Keratinocyte (primary cell): ENCODE results near the gene BTRC.

Experiments
- CTCF ChIP-seq, 3 experiments: IDR thresholded peaks in 1 of 3; conservative IDR thresholded peaks in 1 of 3; optimal IDR thresholded peaks in 1 of 3; 2 replicates in 2 of 3; 3 replicates in 1 of 3; pipeline versions ENCODE3 to v1.5.1; 2011; ENCODE audit warnings: low read length in 3 of 3, mild to moderate bottlenecking in 3 of 3, moderate library complexity in 2 of 3, control low read depth in 1 of 3, inconsistent platforms in 1 of 3; ENCODE audit not compliant: insufficient read depth in 2 of 3; ENCODE audit errors: extremely low read depth in 1 of 3
- EZH2 ChIP-seq: IDR thresholded peaks from one replicate; pipeline ENCODE4 v1.6.1; 2012; ENCODE audit warnings: inconsistent platforms, mild to moderate bottlenecking, low read length, moderate library complexity

- TF ChIP-seq CTCF (optimal IDR thresholded peaks at IDR 0.05 in 1 of 3, IDR thresholded peaks at IDR 0.05 in 1 of 3, conservative IDR thresholded peaks at IDR 0.05 in 1 of 3; ENCODE audit: extremely low read depth in 1 of 3, insufficient read depth in 2 of 3, low read length in 3 of 3) (peak in 2 of 3 experiments; percentile 25 to 54), EZH2 (no peak)
Measured at GRCh38 chr10:101495324-101495925, 141.5 kb downstream of the BTRC start.
